ENCODE data around the gene IL17REL.

IL17REL gene

GRCh38 chr22:50012211-50013181, at the start of gene IL17REL:
Gene IL17REL (minus strand): TSS chr22:50012765. CDS start chr22:50012646, 119 bp downstream.
- DNase-seq (ENCODE audit: low spot score), result no peak

DNA sequence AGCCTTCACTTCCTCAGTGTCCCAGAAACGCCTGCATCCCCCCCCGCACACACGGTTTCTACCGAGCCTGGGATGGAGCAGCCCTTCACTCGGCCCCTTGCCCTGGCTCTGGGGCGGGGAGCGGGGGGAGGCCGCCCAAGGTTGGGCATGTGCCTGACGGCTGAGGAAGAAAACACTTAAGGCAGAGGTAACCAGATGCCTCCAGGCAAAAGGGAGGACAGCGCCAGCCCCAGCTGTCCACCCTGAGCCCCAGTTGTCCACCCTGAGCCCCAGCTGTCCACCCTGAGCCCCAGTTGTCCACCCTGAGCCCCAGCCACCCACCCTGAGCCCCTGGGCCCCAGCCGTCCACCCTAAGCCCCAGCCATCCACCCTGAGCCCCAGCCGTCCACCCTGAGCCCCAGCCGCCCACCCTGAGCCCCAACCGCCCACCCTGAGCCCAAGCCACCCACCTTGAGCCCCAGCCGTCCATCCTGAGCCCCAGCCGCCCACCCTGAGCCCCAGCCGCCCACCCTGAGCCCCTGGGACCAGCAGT, 49.3 kb upstream of the IL17REL start:
- DNase-seq (ENCODE audit: low spot score), result no peak

- no peak for DNase-seq (ENCODE audit: low spot score)
These were observed 48.7 kb upstream of the IL17REL start for GRCh38 chr22:50061141-50061823.

DNA sequence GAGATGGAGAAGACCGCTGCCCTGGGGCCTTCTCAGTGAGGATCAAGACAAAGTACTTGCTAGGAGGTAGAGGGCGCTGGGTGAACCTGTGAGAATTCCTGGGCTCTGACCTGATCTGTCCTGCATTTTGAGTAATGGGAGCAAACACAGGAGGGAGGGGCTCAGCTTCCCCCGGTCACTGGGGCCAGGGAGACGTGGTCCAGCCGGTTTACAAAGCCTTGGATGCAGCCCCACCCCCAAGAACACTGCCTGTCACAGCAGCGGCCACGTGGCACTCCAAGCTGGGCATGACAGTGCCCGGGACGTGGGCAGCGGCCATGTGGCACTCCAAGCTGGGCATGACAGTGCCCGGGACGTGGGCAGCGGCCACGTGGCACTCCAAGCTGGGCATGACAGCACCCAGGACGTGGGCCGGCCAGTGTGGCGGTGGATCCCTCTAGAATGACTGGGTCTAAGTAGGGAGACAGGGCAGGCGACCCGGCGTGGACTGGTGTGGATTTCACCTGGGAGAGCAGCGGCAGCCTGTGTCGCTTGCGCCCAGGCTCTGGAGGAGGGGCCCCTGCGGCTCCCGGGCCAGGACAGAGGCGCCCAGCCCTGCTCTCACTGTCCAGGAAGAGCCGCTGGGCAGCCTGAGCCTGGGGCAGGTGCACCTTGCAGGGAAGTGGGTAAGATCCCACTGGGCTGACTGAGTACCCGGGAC, 48.0 kb upstream of the IL17REL start:
- DNase-seq (ENCODE audit: low spot score), result no peak

- no peak for DNase-seq (ENCODE audit: low spot score)
These were observed 47.3 kb upstream of the IL17REL start for GRCh38 chr22:50059881-50060262.

DNA sequence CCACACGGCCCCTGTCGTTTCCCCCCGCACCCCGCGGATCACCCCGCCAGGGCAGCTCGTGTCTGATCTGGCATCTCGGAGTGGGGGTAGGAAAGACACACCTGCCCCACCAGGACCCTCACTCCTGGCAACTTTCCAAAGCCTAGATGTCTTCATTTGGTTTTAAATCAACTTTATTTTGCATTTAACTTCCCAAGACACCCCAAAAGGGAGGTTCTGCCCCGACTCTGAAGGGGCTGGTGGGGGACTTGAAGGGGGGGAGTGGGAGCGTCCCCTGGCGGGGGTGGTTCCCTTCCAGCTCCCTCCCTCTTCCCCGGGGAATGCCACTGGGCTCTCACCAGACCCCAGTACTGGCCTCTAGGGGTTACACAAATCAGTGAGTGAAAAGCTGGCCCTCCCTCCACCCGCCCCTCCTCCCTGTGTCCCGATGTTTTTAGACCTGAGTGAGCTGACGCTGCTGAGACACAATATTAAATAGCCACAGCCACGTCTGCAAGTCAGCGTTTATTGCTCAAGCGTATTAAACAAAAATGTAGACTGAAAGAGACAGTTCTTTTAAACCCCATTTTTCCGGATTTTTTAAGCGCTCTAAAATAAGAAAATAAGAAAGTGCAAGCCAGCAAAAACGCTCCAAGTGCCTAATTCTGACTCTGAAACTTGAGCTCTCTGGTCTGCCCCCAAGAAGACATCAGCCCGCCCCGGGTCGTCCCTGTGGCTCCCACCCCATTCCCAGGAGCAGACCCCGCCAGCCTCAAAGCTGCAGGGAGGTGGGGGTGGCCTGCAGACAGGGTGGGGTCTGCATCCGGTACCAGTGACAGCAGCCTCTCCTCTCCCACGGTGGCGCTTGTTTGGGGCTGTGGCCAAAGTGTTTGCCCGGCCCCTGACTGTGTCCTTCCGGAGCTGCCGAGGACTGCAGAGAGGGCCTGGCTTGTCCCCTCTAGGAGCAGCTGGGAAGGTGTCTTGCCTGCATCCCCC, 46.6 kb upstream of the IL17REL start:
- no peak for DNase-seq (ENCODE audit: low spot score)

DNA sequence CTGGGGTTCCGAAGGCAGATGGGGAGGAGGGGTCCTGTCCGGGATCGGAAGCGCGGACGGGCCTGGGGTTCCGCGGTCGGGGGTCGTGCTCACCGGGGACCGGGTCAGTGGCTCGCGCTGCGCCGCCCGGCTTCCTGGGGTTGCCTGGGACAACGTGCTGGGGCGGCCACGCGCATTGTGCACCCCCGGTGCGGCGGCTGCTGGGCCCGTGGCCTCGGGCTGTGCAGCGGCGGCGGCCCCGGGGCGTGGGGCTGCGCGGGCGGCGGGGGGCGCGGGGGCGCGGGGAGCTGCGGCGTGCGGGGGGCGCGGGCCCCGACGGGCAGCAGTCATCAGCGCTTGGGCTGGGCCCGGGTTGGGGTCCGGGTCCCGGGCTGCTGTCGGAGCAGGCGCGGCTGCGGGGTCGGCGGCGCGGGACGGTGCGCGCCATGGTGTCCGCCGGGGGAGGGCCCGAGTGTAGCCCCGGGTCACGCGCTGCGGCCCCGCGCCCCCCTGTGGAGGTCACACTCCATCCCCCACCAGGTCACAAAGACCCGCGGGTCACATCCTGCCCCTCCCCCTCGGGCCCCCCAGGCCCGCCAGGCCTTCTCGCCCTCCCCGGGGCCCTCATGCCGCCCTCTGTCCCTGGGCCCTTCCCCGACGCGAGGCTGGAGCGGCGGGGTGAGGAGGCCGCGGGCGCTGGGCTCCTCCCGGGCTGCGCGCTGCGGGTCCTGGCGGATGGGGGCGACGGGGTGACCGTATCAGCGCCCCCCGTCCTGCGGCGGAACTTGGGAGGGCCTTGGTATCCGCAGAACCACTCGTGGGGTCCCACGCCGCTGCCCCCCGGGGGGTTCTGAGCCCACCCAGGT, 45.7 kb upstream of the IL17REL start, which contains the start of gene TTLL8:
Gene TTLL8, minus strand, starts transcription at position 238 of the 845 bp plus-strand sequence.
- no peak for DNase-seq (ENCODE audit: low spot score)

DNA sequence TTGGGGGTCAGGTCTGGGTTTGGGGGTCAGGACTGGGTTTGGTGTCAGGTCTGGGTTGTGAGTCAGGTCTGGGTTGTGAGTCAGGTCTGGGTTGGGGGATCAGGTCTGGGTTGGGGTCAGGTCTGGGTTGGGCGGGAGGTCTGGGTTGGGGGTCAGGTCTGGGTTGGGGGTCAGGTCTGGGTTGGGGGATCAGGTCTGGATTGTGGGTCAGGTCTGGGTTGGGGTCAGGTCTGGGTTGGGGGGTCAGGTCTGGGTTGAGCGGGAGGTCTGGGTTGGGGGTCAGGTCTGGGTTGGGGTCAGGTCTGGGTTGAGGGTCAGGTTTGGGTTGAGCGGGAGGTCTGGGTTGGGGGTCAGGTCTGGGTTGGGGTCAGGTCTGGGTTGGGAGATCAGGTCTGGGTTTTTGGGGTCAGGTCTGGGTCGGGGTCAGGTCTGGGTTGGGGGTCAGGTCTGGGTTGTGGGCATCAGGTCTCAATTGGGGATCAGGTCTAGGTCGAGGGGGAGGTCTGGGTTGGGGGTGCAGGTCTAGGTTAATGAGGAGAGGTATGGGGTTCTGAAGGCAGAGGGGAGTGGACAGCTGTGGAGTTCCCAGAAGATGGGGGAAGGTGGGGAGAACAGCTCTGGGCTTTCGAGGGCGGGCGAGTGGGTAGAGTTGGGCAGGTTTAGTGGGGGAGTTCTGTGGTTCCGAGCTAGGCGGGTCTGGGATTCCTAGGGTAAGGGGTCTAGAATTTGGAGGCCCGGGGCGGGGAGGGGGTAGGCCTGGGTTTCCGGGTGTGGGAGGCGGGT, 44.9 kb upstream of the IL17REL start:
- DNase-seq (ENCODE audit: low spot score), result no peak

GRCh38 chr22:50056214-50056972, 43.8 kb upstream of the IL17REL start:
- DNase-seq (ENCODE audit: low spot score), result no peak

DNA sequence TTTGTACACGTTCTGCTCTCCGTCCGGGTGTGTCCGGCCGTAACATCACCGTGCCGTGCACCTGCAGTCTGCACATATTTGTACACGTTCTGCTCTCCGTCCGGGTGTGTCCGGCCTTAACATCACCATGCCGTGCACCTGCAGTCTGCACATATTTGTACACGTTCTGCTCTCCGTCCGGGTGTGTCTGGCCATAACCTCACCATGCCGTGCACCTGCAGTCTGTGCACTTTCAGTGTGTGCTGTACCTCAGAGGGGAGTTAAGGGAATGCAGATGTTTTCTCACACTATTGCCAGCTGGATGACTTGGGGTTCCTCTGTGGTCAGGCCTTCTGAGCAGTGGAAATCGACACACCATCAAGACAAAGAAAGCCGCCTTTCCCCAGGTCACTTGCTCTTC, 41.3 kb upstream of the IL17REL start:
- no peak for DNase-seq (ENCODE audit: low spot score)

DNA sequence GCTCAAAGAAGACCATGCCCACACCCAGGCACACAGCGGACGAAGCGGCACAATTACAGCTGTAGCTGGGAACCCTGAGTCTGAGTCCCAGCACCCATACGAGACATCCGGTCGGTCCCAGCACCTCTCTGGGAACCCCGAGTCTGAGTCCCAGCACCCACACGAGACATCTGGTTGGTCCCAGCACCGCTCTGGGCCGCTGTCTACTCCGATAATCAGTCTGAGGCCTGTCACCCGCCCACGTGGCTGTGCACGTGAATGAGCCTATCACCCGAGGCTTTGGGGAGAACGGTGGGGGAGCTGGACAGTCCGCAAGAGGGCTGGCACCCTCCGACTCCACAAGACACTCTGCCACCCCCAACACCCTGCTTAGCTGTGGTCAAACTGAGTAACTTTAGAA, 39.4 kb upstream of the IL17REL start:
- DNase-seq (ENCODE audit: low spot score), result no peak

GRCh38 chr22:50049299-50050195, 37.0 kb upstream of the IL17REL start:
- DNase-seq (ENCODE audit: low spot score), result no peak

- no peak for DNase-seq (ENCODE audit: low spot score)
These were observed 36.3 kb upstream of the IL17REL start for GRCh38 chr22:50048836-50049235.

DNA sequence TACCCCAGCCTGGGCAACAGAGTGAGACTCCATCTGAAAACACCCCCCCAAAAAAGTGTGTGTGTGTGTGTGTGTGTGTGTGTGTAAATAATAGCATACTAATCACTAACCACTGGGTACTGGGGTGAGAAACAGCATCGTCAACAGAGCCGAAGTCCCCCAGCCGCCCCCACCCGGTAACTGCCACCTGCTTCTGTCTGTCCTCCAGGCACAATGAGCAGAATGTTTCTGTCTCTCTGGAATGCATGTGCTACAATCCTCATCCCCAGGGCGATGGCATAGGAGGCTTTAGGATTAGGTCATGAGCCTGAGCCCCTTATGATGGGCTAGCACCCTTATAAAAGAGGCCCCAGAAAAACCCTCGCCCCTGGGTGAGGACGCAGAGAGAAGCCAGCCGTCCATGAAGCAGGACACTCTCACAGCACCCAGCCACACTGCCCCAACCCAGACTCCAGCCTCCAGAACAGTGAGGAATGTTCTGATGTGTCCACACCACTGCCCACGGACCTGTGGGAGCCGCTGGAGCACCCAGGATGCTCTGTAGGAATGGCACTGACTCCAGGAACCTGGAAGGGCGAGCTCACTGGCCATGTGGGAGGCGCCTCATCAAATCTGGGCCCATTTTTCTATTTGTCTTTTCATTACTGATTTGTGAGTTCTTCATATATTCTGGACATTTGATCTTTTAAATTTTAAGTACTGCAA, 35.6 kb upstream of the IL17REL start:
- no peak for DNase-seq (ENCODE audit: low spot score)

DNA sequence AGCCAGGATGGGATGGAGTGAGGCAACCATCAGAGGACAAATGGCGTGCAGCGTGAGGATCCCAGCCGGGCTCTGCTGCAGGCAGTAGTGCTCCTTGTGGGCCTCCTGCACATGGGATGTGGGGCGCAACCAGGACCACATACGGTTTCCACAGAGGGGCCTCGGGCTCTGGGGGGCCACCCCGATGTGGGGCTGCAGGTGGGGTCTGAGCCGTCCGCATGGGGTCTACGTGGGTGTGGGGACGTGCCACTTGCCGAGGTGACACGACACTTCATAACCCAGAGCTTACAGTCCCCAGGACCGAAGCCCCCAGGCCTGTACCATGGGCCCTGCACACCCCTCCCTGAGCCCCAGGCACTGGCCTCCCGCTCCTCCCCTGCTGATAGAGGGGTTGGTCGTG, 34.8 kb upstream of the IL17REL start:
- no peak for DNase-seq (ENCODE audit: low spot score)

DNA sequence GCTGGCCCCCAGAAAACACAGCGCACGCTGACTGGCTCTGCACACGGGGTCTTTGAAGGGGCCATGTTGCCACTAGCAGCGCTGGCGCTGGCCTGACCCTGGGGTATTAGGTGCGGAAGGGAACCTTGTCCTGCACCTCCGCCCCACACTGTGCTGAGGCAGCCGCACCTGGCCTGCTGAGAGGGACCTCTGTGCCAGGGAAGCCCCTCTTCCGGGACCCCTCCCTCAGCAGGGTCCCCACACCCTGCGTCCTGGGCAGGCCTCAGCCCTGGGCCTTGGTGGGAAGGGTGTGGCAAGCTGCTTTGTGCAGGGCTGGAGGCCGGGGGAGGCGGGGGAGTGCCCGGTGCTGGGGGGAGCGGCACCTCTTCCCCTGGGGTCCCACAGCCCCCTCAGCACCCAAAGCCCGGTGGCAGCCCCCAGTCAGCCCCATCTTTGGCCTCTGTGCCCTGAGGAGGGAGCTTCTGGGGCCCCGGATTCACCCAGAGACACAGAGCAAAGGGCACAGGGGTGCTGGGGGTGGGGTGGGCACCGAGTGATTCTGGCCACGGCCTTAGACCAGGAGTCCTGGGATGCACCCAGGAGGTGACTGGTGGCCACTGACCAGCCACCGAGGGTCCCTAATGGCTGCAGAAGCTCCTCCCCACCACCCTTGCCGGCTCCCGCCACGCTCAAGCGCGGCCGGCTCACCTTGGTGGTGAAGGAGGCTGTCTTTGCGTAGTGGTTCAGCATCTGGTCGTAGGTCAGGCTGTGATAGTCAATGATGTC, 34.1 kb upstream of the IL17REL start:
- no peak for DNase-seq (ENCODE audit: low spot score)

Data from CD4-positive, alpha-beta T cell treated with Interleukin-6 at 100 ng/mL for 8 hours (primary cell).